Muscle layer of duodenum (tissue), 2 donors: ENCODE measurements around the gene TPM2.

Experiments
- H3K27ac ChIP-seq: one replicate; pipeline ENCODE4 v1.7.0; 2013; ENCODE audit warnings: mild to moderate bottlenecking, low read length
- H3K27me3 ChIP-seq: one replicate; pipeline ENCODE4 v1.7.0; 2013; ENCODE audit warnings: low read depth, mild to moderate bottlenecking, control low read depth, low read length
- H3K36me3 ChIP-seq, 2 donors: one replicate each; pipeline ENCODE4 v1.7.0; 2013; ENCODE audit warnings: low read length in 2 of 2, control low read depth in 1 of 2, mild to moderate bottlenecking in 1 of 2; ENCODE audit not compliant: insufficient read depth in 2 of 2, control insufficient read depth in 1 of 2
- H3K4me1 ChIP-seq, 2 donors: one replicate each; pipeline ENCODE4 v1.7.0; 2013; ENCODE audit warnings: low read length in 2 of 2, mild to moderate bottlenecking in 2 of 2, control low read depth in 1 of 2, moderate library complexity in 1 of 2; ENCODE audit not compliant: insufficient read depth in 2 of 2, control insufficient read depth in 1 of 2
- H3K4me3 ChIP-seq, 2 donors: one replicate each; pipeline ENCODE4 v1.7.0; 2013; ENCODE audit warnings: low read length in 2 of 2, low read depth in 1 of 2, mild to moderate bottlenecking in 1 of 2
- H3K9me3 ChIP-seq, 2 donors: one replicate each; pipeline ENCODE4 v1.7.0; 2013; ENCODE audit warnings: low read length in 2 of 2, control low read depth in 1 of 2, mild to moderate bottlenecking in 1 of 2; ENCODE audit not compliant: control insufficient read depth in 1 of 2
- donor health status: healthy.

Gene TPM2

DNA sequence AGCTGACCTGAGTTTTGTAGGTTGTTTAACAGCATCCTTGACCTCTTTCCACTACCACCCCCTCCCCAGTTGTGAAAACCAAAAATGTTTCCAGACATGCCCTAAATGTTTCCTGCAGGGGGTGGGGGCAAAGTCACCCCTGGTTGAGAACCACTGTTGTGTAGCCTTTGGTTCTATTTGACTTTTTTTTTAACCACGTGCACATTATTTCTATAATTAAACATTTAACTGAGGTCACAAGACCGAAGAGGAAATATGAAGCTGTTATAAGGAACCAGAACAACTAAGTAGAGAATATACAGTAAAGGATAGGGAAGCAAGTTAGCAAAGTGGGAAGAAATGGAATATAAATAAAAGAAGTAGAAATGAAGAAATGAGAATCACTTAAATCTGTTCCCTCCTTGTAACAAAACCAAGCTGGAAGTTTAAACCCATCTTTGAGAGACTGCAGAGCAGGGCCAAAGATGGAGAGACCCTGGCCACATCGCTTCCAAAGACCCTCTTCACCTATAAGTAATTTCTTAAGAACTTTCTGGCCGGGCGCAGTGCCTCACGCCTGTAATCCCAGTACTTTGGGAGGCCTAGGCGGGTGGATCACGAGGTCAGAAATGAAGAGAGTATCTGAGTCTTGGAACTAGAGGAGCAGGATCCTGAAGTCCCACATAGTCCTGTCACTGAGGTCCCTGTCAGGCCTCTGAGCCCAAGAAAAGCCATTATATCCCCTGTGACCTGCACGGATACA lies 53.4 kb downstream of the TPM2 start:
- Histone ChIP-seq H3K27ac (no peak overlapping the region), H3K9me3 (no peaks in the 10 kb centered on the region), H3K4me1 (no peaks in the 10 kb centered on the region), H3K27me3 (no peaks in the 10 kb centered on the region), H3K36me3 (no peaks in the 10 kb centered on the region), H3K4me3 (no peak overlapping the region)

DNA sequence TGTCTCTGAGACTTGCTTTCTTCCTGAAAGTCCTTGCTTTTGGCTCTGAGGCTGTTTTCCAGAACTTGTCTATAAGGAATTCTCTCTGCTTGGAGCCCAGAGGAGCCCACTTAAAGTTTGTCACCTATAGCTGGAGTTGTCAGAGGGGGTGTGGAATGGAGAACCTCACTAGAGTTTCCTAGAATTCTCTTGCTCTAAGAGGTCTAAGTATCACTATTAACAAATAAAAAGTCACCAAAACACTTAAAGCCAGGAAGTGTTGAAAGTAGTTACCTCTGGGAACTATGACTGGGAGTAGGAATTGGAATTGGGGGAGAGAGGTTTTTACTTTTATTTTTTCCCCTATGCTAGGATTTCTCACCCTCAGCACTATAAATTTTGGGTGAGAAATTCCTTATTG lies 54.0 kb downstream of the TPM2 start:
- no peaks in the 10 kb centered on the region for H3K9me3 ChIP-seq
- no peaks in the 10 kb centered on the region for H3K27me3 ChIP-seq
- H3K27ac ChIP-seq, result no peak overlapping the region
- H3K4me3 ChIP-seq, result no peak overlapping the region
- H3K36me3 ChIP-seq, result no peaks in the 10 kb centered on the region
- H3K4me1 ChIP-seq, result no peaks in the 10 kb centered on the region
